Erythroblast (primary cell): ENCODE results near the gene LRRC8A.

ENCODE experiments used
- GATA1 ChIP-seq: IDR thresholded peaks from 2 replicates; pipeline ENCODE4 v1.6.1; 2011; ENCODE audit warnings: low read depth, mild to moderate bottlenecking, control low read depth, low read length, moderate library complexity
- POLR2A ChIP-seq: IDR thresholded peaks from 2 replicates; pipeline ENCODE4 v1.6.1; 2011; ENCODE audit warnings: mild to moderate bottlenecking, low read length

DNA sequence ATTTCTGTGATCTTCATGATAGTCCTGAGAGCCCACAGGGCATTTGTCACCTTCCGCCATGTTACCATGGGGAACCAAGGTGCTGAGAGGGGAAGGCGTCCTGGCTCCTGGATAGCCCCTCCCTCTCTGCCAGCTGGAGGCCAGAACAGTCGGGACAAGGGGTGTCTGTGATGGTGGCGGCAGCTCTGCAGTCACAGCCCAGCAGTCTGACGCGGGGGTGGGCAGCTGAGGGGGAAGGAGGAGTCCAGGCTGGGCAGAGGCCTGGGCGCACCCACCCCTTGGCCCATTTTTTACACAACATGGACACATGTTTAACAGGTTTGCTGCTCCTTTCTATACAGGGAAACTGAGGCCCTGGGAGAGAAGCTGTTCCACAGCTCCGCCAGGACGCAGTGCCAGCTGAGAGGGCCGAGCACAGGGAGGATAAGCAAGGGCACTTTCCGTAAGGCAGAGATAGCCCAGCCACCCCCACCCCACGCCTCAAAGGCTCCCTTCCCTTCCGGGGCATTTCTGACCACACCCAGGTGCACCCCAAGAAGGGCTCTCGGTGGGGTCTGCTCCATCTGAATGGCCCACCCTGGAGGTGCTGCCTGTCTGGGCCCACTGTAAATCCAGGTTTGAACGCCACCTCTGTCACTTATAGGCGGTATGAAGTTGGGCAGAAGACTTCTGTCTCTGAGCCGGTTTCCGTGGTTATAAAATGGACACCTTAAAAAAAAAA, 17.1 kb downstream of the LRRC8A start:
- TF ChIP-seq POLR2A (no peak), GATA1 (no peak)
